Hematopoietic multipotent progenitor cell treated with erythropoietin and hydrocortisone succinate and interleukin-3 and kit ligand, for 15 days (in vitro differentiated cells): Measurements from ENCODE around the gene NDUFS6.
"Not testable (repeated sequence)": the region's sequence is repeated elsewhere in the genome, so short reads cannot be mapped to it uniquely, and the experiment has no call there.

ENCODE experiments used
- DNase-seq: peaks from one replicate; pipeline ENCODE4 v3.0.0-alpha.2; 2015; ENCODE audit warnings: low spot score

Gene NDUFS6

GRCh38 chr5:1798589-1798988 is 2.6 kb upstream of the NDUFS6 start:
- not testable (repeated sequence) for DNase-seq

DNA sequence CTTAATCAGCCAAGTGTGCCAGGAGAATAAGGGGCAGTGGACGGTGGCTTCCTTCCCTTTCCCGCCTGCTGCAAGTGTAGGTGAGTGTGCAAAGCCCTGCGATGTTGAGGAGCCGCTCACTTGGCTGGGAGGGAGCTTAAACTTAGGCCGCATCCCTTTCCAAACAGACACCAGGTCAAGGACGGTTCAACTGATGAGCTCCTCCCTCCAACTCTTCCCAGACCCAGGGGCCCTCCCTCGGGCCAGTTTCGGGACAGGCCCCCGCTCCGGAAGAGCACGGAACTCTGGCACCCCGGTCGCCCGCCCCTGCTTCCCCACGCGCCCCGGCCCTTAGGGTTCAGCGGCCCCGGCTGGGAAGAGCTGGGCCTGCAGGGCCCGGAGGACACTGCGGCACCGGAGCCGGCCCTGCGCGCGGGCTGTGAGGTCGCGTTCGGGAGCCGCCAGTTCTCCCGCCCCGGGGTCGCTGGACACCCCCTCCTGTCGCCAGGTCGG is 2.1 kb upstream of the NDUFS6 start:
- peak; percentile 19 for DNase-seq

DNA sequence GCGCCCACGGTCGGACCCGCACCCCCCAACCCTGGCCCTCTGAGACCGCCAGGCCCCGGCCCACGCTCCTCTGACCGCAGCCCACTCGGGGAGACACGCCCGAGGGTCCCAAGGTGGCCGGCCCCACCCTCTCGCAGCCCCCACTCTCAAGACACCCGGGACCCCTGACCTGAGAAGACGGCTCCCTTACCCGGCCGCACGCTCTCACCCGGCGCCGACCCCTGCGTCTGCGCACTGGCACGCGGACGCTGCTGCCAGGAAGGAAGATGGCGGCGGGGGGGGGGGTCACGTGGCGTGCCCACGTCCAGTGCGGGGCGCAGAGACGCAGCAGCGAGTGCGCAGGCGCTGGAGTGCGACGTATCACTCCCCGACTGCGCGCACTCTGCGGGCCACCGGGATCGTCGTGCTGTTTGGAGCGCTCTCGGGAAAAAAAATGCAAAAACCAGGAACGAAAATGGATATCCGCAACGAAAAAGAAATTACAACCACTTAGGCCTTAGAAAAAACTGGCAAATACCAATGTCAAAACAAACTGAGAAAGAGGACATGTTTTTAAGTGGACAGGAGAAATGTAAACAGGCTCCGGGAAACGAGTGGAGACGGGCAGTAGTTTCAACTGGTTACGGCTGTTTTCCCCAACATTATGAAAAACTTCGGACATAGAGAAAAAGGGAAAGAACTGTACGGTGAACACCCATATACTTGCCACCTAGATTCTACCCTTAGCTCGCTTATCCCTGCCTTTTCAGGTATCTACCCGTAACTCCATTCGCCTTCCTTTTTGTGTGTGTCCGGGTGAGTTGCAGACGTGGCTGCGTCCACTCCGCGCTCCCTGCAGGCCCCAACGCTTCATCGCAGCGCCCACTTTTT is 1.4 kb upstream of the NDUFS6 start, which contains the start of gene MRPL36:
Gene MRPL36, minus strand, starts transcription at position 236 of the 870 bp plus-strand sequence. CDS start 902 bp downstream, outside the sequence.
- peak; percentile 91 for DNase-seq

DNA sequence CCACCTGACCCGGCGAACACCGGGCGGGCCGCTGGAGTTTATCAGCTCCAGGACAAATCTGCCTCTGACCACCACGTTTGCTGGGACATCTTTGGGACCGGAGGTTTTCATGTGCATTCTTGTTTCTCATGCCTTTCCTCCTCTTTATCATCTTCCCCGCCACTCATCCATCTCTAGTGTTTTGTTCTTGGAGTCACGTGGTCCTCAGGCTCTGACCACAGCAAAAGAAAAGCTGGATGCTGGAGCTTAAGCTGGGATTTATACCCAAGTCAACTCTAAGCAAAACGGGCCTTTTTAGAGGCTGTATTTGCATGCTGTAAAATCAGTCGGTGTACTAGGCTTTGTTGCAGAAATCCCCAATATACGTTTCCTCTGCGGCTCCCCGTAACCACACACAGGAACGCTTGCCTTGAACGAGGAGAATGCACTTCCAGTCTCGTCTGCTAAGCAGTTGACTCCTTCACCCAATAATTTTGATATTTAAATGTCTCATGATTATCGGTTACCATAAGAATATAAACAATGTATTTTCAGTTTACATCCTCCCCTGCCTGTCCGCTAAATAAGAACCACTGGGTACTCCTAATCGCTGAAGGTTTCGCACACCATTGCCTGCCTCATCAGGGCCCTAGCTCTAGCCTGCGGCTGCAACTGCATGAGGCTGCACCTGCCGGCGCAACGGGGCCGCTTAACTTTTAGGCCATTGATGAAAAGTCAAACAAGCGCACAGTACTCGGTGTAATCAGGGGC is 560 bp upstream of the NDUFS6 start:
- peak; percentile 27 for DNase-seq

DNA sequence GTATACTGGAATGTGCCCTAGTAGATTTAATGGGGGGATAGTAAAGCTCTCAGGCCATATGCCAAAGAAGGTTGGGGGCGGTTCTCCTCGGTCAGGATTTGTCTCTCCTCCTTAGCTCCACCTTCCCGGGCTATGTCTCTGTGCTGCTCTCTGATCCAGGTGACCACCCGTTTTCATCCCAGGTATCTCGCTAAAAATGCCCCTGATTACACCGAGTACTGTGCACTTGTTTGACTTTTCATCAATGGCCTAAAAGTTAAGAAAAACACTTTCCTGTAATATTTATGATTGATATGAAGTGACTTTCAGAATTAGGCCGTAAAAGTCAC is 724 bp downstream of the NDUFS6 start:
- peak; percentile 5 for DNase-seq

DNA sequence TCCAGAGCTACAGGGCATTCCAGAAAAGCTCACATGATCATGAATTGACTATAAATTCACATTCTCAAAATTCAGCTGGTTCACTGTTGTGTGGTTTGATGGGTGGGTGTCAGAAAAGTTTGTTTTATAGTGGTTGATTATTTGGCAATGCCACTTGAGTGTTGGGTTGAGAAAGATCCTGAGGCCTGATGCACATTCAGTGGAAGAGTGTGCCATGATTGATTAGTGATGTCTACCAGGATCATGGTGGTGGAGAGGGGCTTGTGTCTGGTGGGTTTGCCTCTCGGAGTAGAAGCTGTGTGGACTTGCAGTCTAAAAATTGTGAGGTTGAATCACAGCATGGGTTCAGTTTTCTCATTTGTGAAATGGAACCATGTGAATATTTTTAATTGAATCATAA is 2.0 kb downstream of the NDUFS6 start:
- no peak for DNase-seq

DNA sequence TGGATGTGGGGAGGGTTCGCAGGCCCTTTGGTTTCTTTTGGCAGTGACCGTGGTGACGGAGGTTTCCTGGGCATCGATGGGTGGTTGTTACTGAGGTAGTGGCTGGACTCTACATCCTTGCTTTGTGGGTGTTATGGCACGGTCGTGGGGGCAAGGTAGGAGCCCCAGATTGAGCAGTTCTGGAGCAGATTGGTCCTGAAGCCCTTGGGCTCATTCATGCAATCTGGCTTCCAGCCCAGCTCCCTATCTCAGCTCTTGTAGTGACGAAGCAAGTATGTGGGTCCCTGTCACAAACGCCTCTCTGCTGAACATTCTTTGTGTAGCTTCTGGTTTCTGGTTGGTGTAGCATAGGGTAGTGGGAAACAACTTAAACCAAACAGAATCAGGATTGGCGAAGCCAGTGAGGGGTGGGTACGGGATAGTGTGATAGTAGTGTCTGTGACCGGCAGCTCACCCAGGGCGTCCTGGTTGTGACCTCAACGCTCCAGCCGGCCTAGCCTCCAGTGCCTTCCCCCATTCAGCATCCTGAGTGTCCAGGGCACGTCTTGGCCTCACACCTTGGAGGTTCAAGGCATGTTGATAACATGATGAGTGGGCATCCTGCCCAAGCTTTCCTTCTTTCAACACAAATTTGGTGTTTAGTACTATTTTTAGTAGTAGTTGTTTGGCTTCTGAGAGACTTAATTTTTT is 2.9 kb downstream of the NDUFS6 start:
- DNase-seq = peak; percentile 57

- no peak for DNase-seq
Measured at GRCh38 chr5:1805326-1805725, 4.1 kb downstream of the NDUFS6 start.

DNA sequence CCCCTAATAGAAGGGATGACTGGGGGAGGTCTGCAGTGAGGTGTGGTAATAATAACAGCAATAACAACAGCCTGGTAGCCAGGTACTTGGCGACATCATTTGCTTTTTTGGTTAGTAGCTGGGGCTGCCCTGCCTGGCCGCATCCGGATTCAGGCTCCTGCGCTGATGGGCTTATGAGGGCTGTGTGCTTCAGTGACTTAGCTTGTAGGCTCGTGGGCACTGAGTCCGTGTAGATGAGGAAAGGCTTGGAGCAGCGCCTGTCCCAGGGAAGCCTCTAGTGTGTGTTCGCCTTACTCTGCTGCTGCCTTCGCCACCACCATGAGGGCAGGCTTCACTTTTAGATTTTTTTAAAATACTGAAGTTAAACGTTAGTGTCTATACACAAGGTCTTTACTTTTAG is 4.5 kb downstream of the NDUFS6 start:
- DNase-seq = no peak

- DNase-seq = no peak
Measured at GRCh38 chr5:1806199-1806598, 5.0 kb downstream of the NDUFS6 start.

GRCh38 chr5:1806974-1807373 is 5.8 kb downstream of the NDUFS6 start:
- DNase-seq = no peak

- DNase-seq = no peak
Measured at GRCh38 chr5:1807451-1808185, 6.4 kb downstream of the NDUFS6 start.

DNA sequence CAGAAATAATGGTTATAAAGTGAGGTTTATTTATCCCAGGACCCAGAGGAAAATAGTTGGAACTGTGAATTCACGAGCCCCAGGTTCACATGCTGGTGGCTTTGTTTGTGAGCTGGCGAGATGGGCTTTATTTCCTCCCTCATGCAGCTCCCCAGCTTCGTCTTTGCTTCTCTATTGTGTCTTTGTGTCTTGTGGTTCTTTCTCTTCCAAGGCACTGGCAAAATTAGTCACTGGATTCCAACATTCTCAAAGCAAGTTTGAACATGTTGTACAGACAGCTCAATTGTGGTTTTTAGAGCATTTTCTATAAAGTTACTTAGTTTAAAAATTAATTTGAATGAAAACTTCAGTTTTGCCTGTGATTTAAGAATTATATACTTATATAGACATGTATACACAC is 7.2 kb downstream of the NDUFS6 start:
- no peak for DNase-seq

DNA sequence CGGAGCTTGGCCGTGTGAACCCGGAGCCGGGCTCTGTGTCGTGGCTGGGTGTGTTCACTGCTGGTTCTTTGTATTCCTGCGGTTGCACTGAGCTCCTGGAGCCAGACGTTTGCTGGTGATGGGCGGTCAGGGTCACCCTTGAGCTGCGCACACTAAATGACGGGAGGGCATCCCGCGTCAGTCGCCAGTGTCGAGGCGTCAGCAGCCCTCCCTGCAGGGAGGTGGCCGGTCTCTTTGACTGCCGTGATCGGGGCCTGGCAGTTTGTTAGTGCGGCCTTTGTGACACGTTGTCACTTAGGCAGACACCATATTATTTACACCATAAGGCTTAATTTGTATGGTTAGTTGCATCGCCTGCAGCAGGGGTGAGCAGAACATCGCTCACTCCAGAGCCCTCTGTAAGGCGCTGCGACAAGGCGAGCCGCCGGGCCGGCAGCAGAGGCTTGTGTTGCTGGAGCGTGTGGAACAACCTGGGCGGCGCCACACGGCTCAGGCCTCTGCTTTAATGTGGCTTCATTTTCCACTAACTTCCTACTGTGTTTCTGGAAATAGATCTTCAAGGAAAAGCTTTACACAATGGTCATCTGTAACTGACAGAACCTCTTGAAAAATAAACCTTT is 8.3 kb downstream of the NDUFS6 start:
- no peak for DNase-seq

DNA sequence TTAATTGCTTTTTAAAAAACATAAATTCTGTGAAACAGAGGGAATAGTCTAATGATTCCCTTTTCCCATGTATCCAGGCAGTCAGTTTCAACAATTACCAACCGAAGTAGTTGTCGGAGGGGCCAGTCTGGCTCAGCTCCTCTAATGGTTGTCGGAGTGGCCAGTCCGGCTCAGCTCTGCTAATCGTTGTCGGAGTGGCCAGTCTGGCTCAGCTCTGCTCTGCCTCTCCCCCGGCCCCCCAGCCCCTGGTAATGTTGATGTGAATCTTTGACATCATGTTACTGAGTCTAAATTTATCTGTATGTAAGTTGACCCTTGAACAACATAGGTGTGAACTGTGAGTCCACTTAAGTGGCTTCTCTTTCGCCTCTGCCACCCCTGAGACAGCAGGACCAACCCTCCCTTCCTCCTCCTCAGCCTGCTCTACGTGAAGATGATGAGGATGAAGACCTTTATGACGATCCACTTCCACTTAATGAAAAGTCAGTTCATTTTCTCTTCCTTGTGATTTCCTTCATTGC is 9.4 kb downstream of the NDUFS6 start:
- no peak for DNase-seq

- DNase-seq = no peak
Measured at GRCh38 chr5:1814183-1815020, 13.2 kb downstream of the NDUFS6 start.

DNA sequence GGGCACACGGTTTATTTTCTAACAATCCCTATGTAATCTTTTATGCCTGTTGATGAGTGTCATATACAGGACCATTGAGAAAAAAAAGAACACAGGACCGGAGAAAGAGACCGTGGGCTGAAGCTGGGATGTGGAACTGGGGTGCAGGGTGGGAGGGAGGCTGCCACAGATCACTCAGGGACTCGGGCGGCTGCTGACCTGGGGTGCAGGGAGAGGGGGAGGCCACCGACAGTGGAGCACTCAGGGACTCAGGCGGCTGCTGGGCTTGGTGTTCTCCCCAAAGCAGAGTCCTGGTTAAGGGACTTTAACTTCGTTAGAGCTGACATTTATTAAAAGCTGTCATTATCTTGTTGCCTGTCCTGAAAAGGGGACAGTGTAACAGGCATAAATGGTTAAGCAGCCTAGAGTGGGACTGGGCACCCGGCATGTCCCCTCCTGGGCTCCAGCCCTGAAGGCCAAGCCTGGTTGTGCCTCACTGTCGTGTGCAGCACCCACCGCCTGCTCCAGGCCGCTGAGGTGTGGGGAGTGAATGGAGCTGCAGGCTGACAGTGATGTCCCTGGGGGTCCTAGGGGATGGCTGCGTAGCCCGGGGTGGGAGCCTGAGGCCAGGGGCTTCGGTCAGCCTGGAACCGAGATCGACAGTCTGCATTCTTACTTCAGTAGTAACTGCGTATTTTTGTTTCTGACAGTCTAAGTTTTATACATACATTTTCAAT is 14.0 kb downstream of the NDUFS6 start:
- DNase-seq = no peak

DNA sequence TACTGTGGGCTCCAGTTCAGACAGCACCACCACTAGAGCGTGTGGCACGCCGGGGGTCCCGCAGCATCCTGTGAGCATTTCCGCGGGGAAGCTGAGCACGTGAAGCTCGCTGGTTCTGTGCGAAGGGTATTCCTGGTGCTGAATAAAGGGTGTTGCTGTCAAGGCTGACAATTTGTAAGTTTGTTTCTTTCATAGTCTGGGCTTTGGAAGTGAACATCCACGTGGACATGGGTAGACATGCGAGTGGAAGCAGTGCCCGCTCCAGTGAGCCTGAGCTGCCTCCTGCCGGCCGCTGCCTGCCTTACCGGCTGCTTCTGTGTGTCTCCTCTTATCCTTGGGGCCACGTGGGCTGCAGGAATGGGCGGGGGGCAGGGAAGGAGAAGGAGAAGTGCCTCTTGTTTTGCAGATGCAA is 14.7 kb downstream of the NDUFS6 start:
- no peak for DNase-seq

DNA sequence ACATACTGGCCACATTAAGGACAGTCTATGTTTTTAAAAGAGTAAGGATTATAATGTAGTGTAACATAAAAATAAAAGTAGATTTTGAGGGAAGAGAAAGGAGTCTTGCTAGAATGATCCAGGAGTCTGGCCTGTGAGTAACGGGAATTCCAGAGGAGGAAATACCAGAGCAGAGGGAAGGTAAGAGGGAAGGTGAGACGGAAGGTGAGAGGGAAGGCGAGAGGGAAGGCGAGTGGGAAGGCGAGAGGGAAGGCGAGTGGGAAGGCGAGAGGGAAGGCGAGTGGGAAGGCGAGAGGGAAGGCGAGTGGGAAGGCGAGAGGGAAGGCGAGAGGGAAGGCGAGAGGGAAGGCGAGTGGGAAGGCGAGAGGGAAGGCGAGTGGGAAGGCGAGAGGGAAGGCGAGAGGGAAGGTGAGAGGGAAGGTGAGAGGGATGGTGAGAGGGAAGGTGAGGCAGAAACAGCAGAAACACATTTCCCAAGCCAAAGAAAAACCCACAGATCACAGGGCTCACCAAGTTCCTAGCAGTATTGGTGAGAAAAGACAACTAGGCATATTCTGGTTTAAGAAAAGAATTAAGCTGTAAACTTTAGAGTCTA is 15.4 kb downstream of the NDUFS6 start:
- DNase-seq = not testable (repeated sequence)
